ENCODE data around the gene PIK3R5.

PIK3R5 gene

GRCh38 chr17:8900626-8901585, 64.6 kb downstream of the PIK3R5 start:
- intact Hi-C loops (cut with DNase I) = no loop called here
- no peak for DNase-seq

- DNase-seq = no peak
- intact Hi-C loops (cut with DNase I) = no loop called here
These were observed 65.3 kb downstream of the PIK3R5 start for GRCh38 chr17:8900207-8900606.

- DNase-seq = no peak
- intact Hi-C loops (cut with DNase I) = loop anchor here (10.0 kb wide), 2 partner anchors 144 to 484 kb away; partner anchors contain the start of gene SPDYE4
These were observed 66.9 kb downstream of the PIK3R5 start for GRCh38 chr17:8898636-8899035.

- intact Hi-C loops (cut with DNase I) = loop anchor here (10.0 kb wide), 2 partner anchors 143 to 483 kb away; partner anchors contain the start of gene SPDYE4
- DNase-seq = peak in 1 of 10 donors; percentile 4
These were observed 67.4 kb downstream of the PIK3R5 start for GRCh38 chr17:8898126-8898525.

GRCh38 chr17:8896641-8897635, 68.6 kb downstream of the PIK3R5 start:
- intact Hi-C loops (cut with DNase I) = loop anchor here (10.0 kb wide), 2 partner anchors 142 to 482 kb away; partner anchors contain the start of gene SPDYE4
- peak in 1 of 10 donors; percentile 52 for DNase-seq

GRCh38 chr17:8896087-8896486, 69.4 kb downstream of the PIK3R5 start:
- DNase-seq = no peak
- intact Hi-C loops (cut with DNase I) = loop anchor here (10.0 kb wide), 2 partner anchors 141 to 481 kb away; partner anchors contain the start of gene SPDYE4

GRCh38 chr17:8894673-8895578, 70.6 kb downstream of the PIK3R5 start:
- intact Hi-C loops (cut with DNase I) = loop anchor here (10.0 kb wide), 2 partner anchors 140 to 480 kb away; partner anchors contain the start of gene SPDYE4
- DNase-seq = peak in 6 of 10 donors; percentile 32 to 77 (median 49)

GRCh38 chr17:8894202-8894671, 71.3 kb downstream of the PIK3R5 start:
- intact Hi-C loops (cut with DNase I) = loop anchor here (10.0 kb wide), 2 partner anchors 139 to 479 kb away; partner anchors contain the start of gene SPDYE4
- peak in 1 of 10 donors; percentile 56 for DNase-seq

- intact Hi-C loops (cut with DNase I) = loop anchor here (10.0 kb wide), 2 partner anchors 139 to 479 kb away; partner anchors contain the start of gene SPDYE4
- DNase-seq = peak in 1 of 10 donors; percentile 68
These were observed 71.8 kb downstream of the PIK3R5 start for GRCh38 chr17:8893621-8894201.

- intact Hi-C loops (cut with DNase I) = loop anchor here (10.0 kb wide), 2 partner anchors 138 to 478 kb away; partner anchors contain the start of gene SPDYE4
- no peak for DNase-seq
These were observed 72.4 kb downstream of the PIK3R5 start for GRCh38 chr17:8893059-8893458.

- no peak for DNase-seq
- intact Hi-C loops (cut with DNase I) = loop anchor here (10.0 kb wide), 2 partner anchors 138 to 478 kb away; partner anchors contain the start of gene SPDYE4
These were observed 73.2 kb downstream of the PIK3R5 start for GRCh38 chr17:8892338-8892690.

GRCh38 chr17:8890671-8891070, 74.8 kb downstream of the PIK3R5 start:
- peak in 1 of 10 donors; percentile 75 for DNase-seq
- intact Hi-C loops (cut with DNase I) = loop anchor here (10.0 kb wide), 2 partner anchors 136 to 476 kb away; partner anchors contain the start of gene SPDYE4

GRCh38 chr17:8889458-8890210, 75.9 kb downstream of the PIK3R5 start:
- peak in 1 of 10 donors; percentile 32 for DNase-seq
- intact Hi-C loops (cut with DNase I) = loop anchor here (10.0 kb wide), 2 partner anchors 135 to 475 kb away; partner anchors contain the start of gene SPDYE4

- peak in 1 of 10 donors; percentile 67 for DNase-seq
These were observed 76.7 kb downstream of the PIK3R5 start for GRCh38 chr17:8888704-8889302.

GRCh38 chr17:8887834-8888703, 77.4 kb downstream of the PIK3R5 start:
- intact Hi-C loops (cut with DNase I) = no loop called here
- peak in 1 of 10 donors; percentile 80 for DNase-seq

More at GRCh38 chr17:8888704-8889302, 76.7 kb downstream of the PIK3R5 start:
- intact Hi-C loops (cut with DNase I) = no loop called here

- DNase-seq = peak in 1 of 10 donors; percentile 40
- intact Hi-C loops (cut with DNase I) = no loop called here
These were observed 78.2 kb downstream of the PIK3R5 start for GRCh38 chr17:8887301-8887700.
